Measurements from ENCODE around the gene PLXNA1. TPM values are rescaled to one million over a fixed set of nuclear protein-coding genes. Genes with fewer than 3 reads are reported as not detected.
A peak's percentile ranks its signal among the peaks of the same experiment; 100 is the strongest.

The PLXNA1 gene
- total and polyA plus RNA-seq, 10 of the 15 experiments (the other 5 are each of a cell fraction or from before 2014, with no cell fraction given), result 0.03 to 16.4 (median 2.5) TPM

GRCh38 chr3:127015282-127016042 lies 32.5 kb downstream of the PLXNA1 start:
- RAD21 ChIA-PET (ENCODE audit: unreplicated experiment), result no interaction called here
- H2AFZ ChIP-seq (ENCODE audit: control insufficient read depth, low read depth, low read length), result no peak overlapping the region
- H3K4me1 ChIP-seq (ENCODE audit: control insufficient read depth, insufficient read depth, low read length), result peaks cover 16% of the 10 kb centered on the region
- H3K4me3 ChIP-seq, result no peak overlapping the region
- peaks cover 0 to 15% of the 10 kb centered on the region in 2 experiments; a peak in 2 of 4 replicates for H3K36me3 ChIP-seq (ENCODE audit: control insufficient read depth in 2 of 2, insufficient read depth in 2 of 2, low read length in 1 of 2)
- 4% methylated on average over 17 of the region's 17 CpGs for WGBS (ENCODE audit: insufficient coverage, insufficient replicate concordance, low lambda C conversion rate, missing lambda C conversion rate)
- CTCF ChIA-PET, result no interaction called here
- H3K9ac ChIP-seq (ENCODE audit: control insufficient read depth, insufficient read depth, low read length), result no peak overlapping the region; the same call in 1 of the 2 replicates
- POLR2A ChIA-PET, result no interaction called here
- ATAC-seq, result peak; percentile 95
- no peaks in the 10 kb centered on the region for H3K9me3 ChIP-seq (replicated peaks; ENCODE audit: control insufficient read depth, insufficient read depth, low read length)
- peak; percentile 44 for DNase-seq (ENCODE audit: low read depth, low spot score)
- FAIRE-seq, result no peak
- peak overlapping the region; percentile 11; the same call in 1 of the 2 replicates for H3K27ac ChIP-seq (ENCODE audit: control insufficient read depth, insufficient read depth)
- in situ Hi-C loops (cut with MboI) (no loop called here), intact Hi-C loops (cut with micrococcal nuclease; ENCODE audit: unreplicated experiment) (loop anchor here (1.0 kb wide), 1 partner anchor 33 kb away; no protein-coding TSS in a partner anchor)
- no TSS peak for BruUV-seq (replicated peaks)
- SMC1A ChIA-PET (ENCODE audit: uncharacterized antibody, unreplicated experiment), result no interaction called here
- no peaks in the 10 kb centered on the region for H4K20me1 ChIP-seq (ENCODE audit: control insufficient read depth, insufficient read depth)
- H3K27me3 ChIP-seq (replicated peaks in 1 of 2; ENCODE audit: control insufficient read depth in 2 of 2, insufficient read depth in 2 of 2, low read length in 1 of 2), result no peaks in the 10 kb centered on the region
- H3K4me2 ChIP-seq (ENCODE audit: control insufficient read depth, insufficient read depth), result peak overlapping the region; percentile 19; the same call in 1 of the 2 replicates
- no peaks in the 10 kb centered on the region for H3K79me2 ChIP-seq (ENCODE audit: control insufficient read depth, insufficient read depth, low read length)
- TF ChIP-seq ASH2L (IDR thresholded peaks at IDR 0.05; ENCODE audit: borderline replicate concordance, low read depth) (no peak), CBFB (IDR thresholded peaks at IDR 0.05; ENCODE audit: low read depth) (no peak), TCF3 (IDR thresholded peaks at IDR 0.05; ENCODE audit: borderline replicate concordance, insufficient read depth, low read depth, low read length) (no peak), ZSCAN29 (IDR thresholded peaks at IDR 0.05) (no peak), CREM (IDR thresholded peaks at IDR 0.05; ENCODE audit: low read depth) (no peak), ZNF687 (IDR thresholded peaks at IDR 0.05) (no peak; the same call in 1 of the 2 replicates), ETV6 (conservative IDR thresholded peaks at IDR 0.05 in 1 of 2, IDR thresholded peaks at IDR 0.05 in 1 of 2; ENCODE audit: borderline replicate concordance in 1 of 2, low read depth in 1 of 2) (no peak), MEF2B (IDR thresholded peaks at IDR 0.05; ENCODE audit: partially characterized antibody, poor library complexity, severe bottlenecking) (peak; percentile 66), CREB1 (IDR thresholded peaks at IDR 0.05; ENCODE audit: low read depth) (no peak), HDGF (IDR thresholded peaks at IDR 0.05) (peak; percentile 32; the same call in 1 of the 2 replicates), MTA2 (IDR thresholded peaks at IDR 0.05; ENCODE audit: low read depth) (peak; percentile 40; the same call in 1 of the 2 replicates), ZNF622 (IDR thresholded peaks at IDR 0.05) (no peak)
- TF ChIP-seq, protein P1, sequence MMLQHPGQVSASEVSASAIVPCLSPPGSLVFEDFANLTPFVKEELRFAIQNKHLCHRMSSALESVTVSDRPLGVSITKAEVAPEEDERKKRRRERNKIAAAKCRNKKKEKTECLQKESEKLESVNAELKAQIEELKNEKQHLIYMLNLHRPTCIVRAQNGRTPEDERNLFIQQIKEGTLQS (IDR thresholded peaks at IDR 0.05; ENCODE audit: borderline replicate concordance, extremely low read depth, low read depth, low read length), result no peak
- TF ChIP-seq, protein P2, sequence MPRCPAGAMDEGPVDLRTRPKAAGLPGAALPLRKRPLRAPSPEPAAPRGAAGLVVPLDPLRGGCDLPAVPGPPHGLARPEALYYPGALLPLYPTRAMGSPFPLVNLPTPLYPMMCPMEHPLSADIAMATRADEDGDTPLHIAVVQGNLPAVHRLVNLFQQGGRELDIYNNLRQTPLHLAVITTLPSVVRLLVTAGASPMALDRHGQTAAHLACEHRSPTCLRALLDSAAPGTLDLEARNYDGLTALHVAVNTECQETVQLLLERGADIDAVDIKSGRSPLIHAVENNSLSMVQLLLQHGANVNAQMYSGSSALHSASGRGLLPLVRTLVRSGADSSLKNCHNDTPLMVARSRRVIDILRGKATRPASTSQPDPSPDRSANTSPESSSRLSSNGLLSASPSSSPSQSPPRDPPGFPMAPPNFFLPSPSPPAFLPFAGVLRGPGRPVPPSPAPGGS (IDR thresholded peaks at IDR 0.05; ENCODE audit: borderline replicate concordance, insufficient read depth, low read depth, low read length, poor library complexity, severe bottlenecking), result no peak
- TF ChIP-seq, protein P3, sequence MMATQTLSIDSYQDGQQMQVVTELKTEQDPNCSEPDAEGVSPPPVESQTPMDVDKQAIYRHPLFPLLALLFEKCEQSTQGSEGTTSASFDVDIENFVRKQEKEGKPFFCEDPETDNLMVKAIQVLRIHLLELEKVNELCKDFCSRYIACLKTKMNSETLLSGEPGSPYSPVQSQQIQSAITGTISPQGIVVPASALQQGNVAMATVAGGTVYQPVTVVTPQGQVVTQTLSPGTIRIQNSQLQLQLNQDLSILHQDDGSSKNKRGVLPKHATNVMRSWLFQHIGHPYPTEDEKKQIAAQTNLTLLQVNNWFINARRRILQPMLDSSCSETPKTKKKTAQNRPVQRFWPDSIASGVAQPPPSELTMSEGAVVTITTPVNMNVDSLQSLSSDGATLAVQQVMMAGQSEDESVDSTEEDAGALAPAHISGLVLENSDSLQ (IDR thresholded peaks at IDR 0.05), result peak; percentile 91
